ENCODE data around the gene FADS3.

GRCh38 chr11:61854966-61855714 lies 36.2 kb downstream of the FADS3 start:
- no peak for TF ChIP-seq ATF1 (CRISPR knock-in tag; IDR thresholded peaks at IDR 0.05)
- TF ChIP-seq CTCF (IDR thresholded peaks at IDR 0.05): no peak
- no peak for TF ChIP-seq NR1H2 (CRISPR knock-in tag; IDR thresholded peaks at IDR 0.05)
- TF ChIP-seq NR2C2 (CRISPR knock-in tag; IDR thresholded peaks at IDR 0.05): no peak
- no peak for TF ChIP-seq IRF1 (CRISPR knock-in tag; IDR thresholded peaks at IDR 0.05)
- no peak for TF ChIP-seq JUN (CRISPR knock-in tag; IDR thresholded peaks at IDR 0.05)
- no peak for TF ChIP-seq USF2 (CRISPR knock-in tag; IDR thresholded peaks at IDR 0.05)
- TF ChIP-seq ESRRA (CRISPR knock-in tag; IDR thresholded peaks at IDR 0.05; ENCODE audit: borderline replicate concordance): no peak
- no peak for TF ChIP-seq GABPB1 (CRISPR knock-in tag; IDR thresholded peaks at IDR 0.05)
- no peak for TF ChIP-seq ELF4 (CRISPR knock-in tag; IDR thresholded peaks at IDR 0.05; ENCODE audit: low read depth)
